ENCODE measurements around the gene ANKS3.

Gene ANKS3

GRCh38 chr16:4701791-4702465 lies 32.1 kb downstream of the ANKS3 start:
- no peak overlapping the region for H2AK5ac ChIP-seq (ENCODE audit: low read length, severe bottlenecking)
- peak overlapping the region; percentile 34 for H3K27ac ChIP-seq (ENCODE audit: low read length, poor library complexity, severe bottlenecking)
- H2BK12ac ChIP-seq (ENCODE audit: low read length in 2 of 2), result no peak overlapping the region
- no peak overlapping the region for H4K91ac ChIP-seq (ENCODE audit: low read length)
- H3K9ac ChIP-seq (ENCODE audit: low read length), result no peak overlapping the region
- peaks cover 22% of the 10 kb centered on the region for H3K79me1 ChIP-seq (replicated peaks; ENCODE audit: low read length, poor library complexity, severe bottlenecking)
- no peak overlapping the region for H3K4me3 ChIP-seq (ENCODE audit: insufficient read depth in 1 of 2, low read depth in 1 of 2, low read length in 2 of 2)
- no peak overlapping the region for H2AFZ ChIP-seq (ENCODE audit: low read depth, low read length)
- no peaks in the 10 kb centered on the region for H3K27me3 ChIP-seq (ENCODE audit: control insufficient read depth in 1 of 2, insufficient read depth in 1 of 2, low read length in 2 of 2)
- no peak overlapping the region for H3K4ac ChIP-seq (ENCODE audit: low read depth in 1 of 2, low read length in 2 of 2)
- no peak overlapping the region for H3K23ac ChIP-seq (ENCODE audit: low read length in 2 of 2)
- no peak overlapping the region for H2BK5ac ChIP-seq (ENCODE audit: low read depth, low read length, poor library complexity, severe bottlenecking)
- no peak overlapping the region for H3K4me2 ChIP-seq (ENCODE audit: low read length, poor library complexity, severe bottlenecking)
- 93% methylated on average over 17 of the region's 17 CpGs for whole genome bisulfite sequencing
- H3K18ac ChIP-seq (ENCODE audit: low read depth in 1 of 2, low read length in 2 of 2), result no peak overlapping the region
- H3K9me3 ChIP-seq (ENCODE audit: control insufficient read depth, low read length), result no peaks in the 10 kb centered on the region
- no peak overlapping the region for H2BK15ac ChIP-seq (ENCODE audit: low read depth, poor library complexity, severe bottlenecking)
- no peak overlapping the region for H3K14ac ChIP-seq (ENCODE audit: low read length in 2 of 2)
- H3K36me3 ChIP-seq (ENCODE audit: control insufficient read depth in 1 of 2, insufficient read depth in 2 of 2, low read depth in 1 of 2, low read length in 2 of 2), result peaks cover 80 to 82% of the 10 kb centered on the region in 2 experiments
- peaks cover 13% of the 10 kb centered on the region for H3K4me1 ChIP-seq (ENCODE audit: control insufficient read depth, insufficient read depth, low read depth, low read length)
- no peak for DNase-seq
- H4K8ac ChIP-seq (ENCODE audit: low read length), result no peak overlapping the region
- no peak overlapping the region for H2BK120ac ChIP-seq (ENCODE audit: low read depth, low read length)

DNA sequence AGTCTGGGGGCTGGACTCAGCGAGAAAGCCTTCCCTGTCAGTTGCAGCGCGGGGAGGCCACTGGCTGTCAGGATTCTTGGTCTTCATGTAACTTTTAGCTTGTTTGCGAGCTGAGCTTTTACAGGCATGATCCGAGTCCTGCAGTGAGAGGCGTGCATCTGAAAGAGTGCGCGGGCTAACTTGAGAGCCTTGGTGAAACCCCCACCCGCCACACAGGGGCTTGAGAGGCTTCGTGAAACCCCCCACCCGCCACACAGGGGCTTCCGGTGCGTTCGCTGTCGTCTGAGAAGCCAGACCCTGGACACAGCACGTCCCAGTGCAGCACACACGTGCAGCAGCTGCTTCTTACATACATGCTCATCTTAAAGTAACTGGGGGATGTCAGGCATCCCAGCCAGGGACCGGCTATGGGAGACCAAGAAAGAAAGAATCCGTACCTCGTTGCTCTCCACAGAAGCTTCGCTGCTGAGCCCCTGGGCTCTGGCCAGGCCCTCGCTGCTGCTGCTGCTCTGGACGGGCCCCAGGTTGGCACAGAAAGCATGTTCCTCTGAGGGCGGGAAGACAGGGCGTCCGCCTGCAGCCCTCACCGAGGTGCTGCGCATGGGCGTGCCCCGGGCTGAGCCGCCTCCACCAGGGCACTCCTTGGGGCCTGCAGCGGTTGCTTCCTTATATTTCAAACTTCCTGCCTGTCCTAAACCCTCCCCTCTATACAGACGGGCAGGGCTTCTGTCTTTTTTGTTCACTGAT lies 32.9 kb downstream of the ANKS3 start:
- Histone ChIP-seq H3K9ac (ENCODE audit: low read length) (no peak overlapping the region), H2BK5ac (ENCODE audit: low read depth, low read length, poor library complexity, severe bottlenecking) (no peak overlapping the region), H3K27me3 (ENCODE audit: control insufficient read depth in 1 of 2, insufficient read depth in 1 of 2, low read length in 2 of 2) (no peaks in the 10 kb centered on the region), H3K4ac (ENCODE audit: low read depth in 1 of 2, low read length in 2 of 2) (no peak overlapping the region), H2AFZ (ENCODE audit: low read depth, low read length) (no peak overlapping the region), H4K8ac (ENCODE audit: low read length) (no peak overlapping the region), H3K14ac (ENCODE audit: low read length in 2 of 2) (no peak overlapping the region), H3K4me3 (ENCODE audit: insufficient read depth in 1 of 2, low read depth in 1 of 2, low read length in 2 of 2) (no peak overlapping the region), H3K27ac (ENCODE audit: low read length, poor library complexity, severe bottlenecking) (no peak overlapping the region), H3K18ac (ENCODE audit: low read depth in 1 of 2, low read length in 2 of 2) (no peak overlapping the region), H2BK12ac (ENCODE audit: low read length in 2 of 2) (no peak overlapping the region), H3K23ac (ENCODE audit: low read length in 2 of 2) (no peak overlapping the region), H3K79me1 (replicated peaks; ENCODE audit: low read length, poor library complexity, severe bottlenecking) (peaks cover 24% of the 10 kb centered on the region), H3K4me1 (ENCODE audit: control insufficient read depth, insufficient read depth, low read depth, low read length) (peaks cover 14% of the 10 kb centered on the region), H3K9me3 (ENCODE audit: control insufficient read depth, low read length) (no peaks in the 10 kb centered on the region), H4K91ac (ENCODE audit: low read length) (no peak overlapping the region), H2BK15ac (ENCODE audit: low read depth, poor library complexity, severe bottlenecking) (no peak overlapping the region), H3K36me3 (ENCODE audit: control insufficient read depth in 1 of 2, insufficient read depth in 2 of 2, low read depth in 1 of 2, low read length in 2 of 2) (peaks cover 80 to 82% of the 10 kb centered on the region in 2 experiments), H2BK120ac (ENCODE audit: low read depth, low read length) (no peak overlapping the region), H2AK5ac (ENCODE audit: low read length, severe bottlenecking) (no peak overlapping the region), H3K4me2 (ENCODE audit: low read length, poor library complexity, severe bottlenecking) (no peak overlapping the region)
- no peak for DNase-seq
- WGBS, result 95% methylated on average over 33 of the region's 33 CpGs

DNA sequence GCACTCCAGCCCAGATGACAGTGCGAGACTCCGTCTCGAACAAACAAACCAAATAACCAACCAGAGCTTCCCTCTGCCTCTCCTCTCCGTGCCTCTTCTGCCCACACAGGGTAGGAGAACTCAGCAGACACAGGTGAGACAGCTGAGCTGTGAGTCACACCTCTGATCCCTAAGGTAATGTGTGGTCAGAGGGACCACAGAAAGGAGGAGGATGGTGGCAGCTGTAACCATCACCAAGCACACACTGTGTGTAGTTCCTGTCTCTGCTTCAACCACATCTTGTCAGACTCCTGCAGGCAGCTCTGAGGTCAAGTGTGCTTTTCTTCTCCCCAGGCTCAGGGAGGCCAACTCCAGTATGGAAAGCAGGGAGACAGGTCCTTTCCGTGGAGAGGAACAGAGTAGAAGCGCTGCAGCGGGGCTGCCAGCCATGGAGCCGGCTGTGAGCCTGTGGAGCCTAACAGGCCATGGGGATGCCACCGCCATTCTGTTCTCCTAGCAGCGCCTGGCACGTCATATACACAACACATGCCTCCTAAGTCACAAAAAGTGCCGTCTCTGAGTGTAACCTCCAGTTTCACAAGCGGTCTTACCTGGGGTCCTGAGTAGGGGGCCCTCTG lies 33.6 kb downstream of the ANKS3 start:
- Histone ChIP-seq H3K18ac (ENCODE audit: low read depth in 1 of 2, low read length in 2 of 2) (no peak overlapping the region), H2BK12ac (ENCODE audit: low read length in 2 of 2) (no peak overlapping the region), H2BK120ac (ENCODE audit: low read depth, low read length) (no peak overlapping the region), H4K8ac (ENCODE audit: low read length) (no peak overlapping the region), H3K27me3 (ENCODE audit: control insufficient read depth in 1 of 2, insufficient read depth in 1 of 2, low read length in 2 of 2) (no peaks in the 10 kb centered on the region), H3K79me1 (replicated peaks; ENCODE audit: low read length, poor library complexity, severe bottlenecking) (peaks cover 28% of the 10 kb centered on the region), H3K27ac (ENCODE audit: low read length, poor library complexity, severe bottlenecking) (no peak overlapping the region), H3K4ac (ENCODE audit: low read depth in 1 of 2, low read length in 2 of 2) (no peak overlapping the region), H3K14ac (ENCODE audit: low read length in 2 of 2) (no peak overlapping the region), H3K4me2 (ENCODE audit: low read length, poor library complexity, severe bottlenecking) (no peak overlapping the region), H3K9ac (ENCODE audit: low read length) (no peak overlapping the region), H3K4me3 (ENCODE audit: insufficient read depth in 1 of 2, low read depth in 1 of 2, low read length in 2 of 2) (no peak overlapping the region), H2AK5ac (ENCODE audit: low read length, severe bottlenecking) (no peak overlapping the region), H3K36me3 (ENCODE audit: control insufficient read depth in 1 of 2, insufficient read depth in 2 of 2, low read depth in 1 of 2, low read length in 2 of 2) (peaks cover 85 to 87% of the 10 kb centered on the region in 2 experiments), H2AFZ (ENCODE audit: low read depth, low read length) (no peak overlapping the region), H2BK15ac (ENCODE audit: low read depth, poor library complexity, severe bottlenecking) (no peak overlapping the region), H3K4me1 (ENCODE audit: control insufficient read depth, insufficient read depth, low read depth, low read length) (peaks cover 18% of the 10 kb centered on the region), H3K9me3 (ENCODE audit: control insufficient read depth, low read length) (no peaks in the 10 kb centered on the region), H2BK5ac (ENCODE audit: low read depth, low read length, poor library complexity, severe bottlenecking) (no peak overlapping the region), H3K23ac (ENCODE audit: low read length in 2 of 2) (no peak overlapping the region), H4K91ac (ENCODE audit: low read length) (no peak overlapping the region)
- no peak for DNase-seq
- WGBS, result 98% methylated on average over 13 of the region's 13 CpGs

DNA sequence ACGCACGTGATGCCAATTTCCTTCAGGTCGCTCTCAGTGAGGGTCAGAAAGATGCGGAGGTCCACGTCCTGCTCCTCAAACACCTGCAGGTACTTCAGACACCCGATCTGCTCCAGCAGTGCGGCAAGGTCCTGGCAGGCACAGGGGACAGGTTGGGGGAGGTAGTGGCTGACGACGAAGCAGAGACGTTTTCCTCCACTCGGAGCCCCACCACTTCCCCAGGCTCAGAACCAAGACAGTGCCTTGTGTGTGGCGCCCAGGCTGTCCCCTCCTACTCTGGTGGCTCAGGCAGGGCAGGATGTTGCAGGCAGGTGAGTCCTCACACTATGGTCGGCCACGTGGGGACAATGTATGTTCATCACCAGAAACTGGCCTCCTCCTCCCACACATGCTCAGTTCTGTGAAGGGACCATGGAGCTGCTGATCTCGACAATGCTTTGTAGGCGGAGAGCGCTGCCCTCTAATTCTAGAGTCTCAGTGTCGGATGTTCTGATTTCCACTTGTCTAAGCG lies 35.0 kb downstream of the ANKS3 start:
- H2BK15ac ChIP-seq (ENCODE audit: low read depth, poor library complexity, severe bottlenecking), result no peak overlapping the region
- H3K79me1 ChIP-seq (replicated peaks; ENCODE audit: low read length, poor library complexity, severe bottlenecking), result peaks cover 21% of the 10 kb centered on the region
- no peak overlapping the region for H4K8ac ChIP-seq (ENCODE audit: low read length)
- no peak overlapping the region for H4K91ac ChIP-seq (ENCODE audit: low read length)
- no peak overlapping the region for H3K23ac ChIP-seq (ENCODE audit: low read length in 2 of 2)
- no peak for DNase-seq
- WGBS, result 94% methylated on average over 19 of the region's 19 CpGs
- no peak overlapping the region for H2BK120ac ChIP-seq (ENCODE audit: low read depth, low read length)
- no peaks in the 10 kb centered on the region for H3K27me3 ChIP-seq (ENCODE audit: control insufficient read depth in 1 of 2, insufficient read depth in 1 of 2, low read length in 2 of 2)
- H2BK5ac ChIP-seq (ENCODE audit: low read depth, low read length, poor library complexity, severe bottlenecking), result no peak overlapping the region
- H2BK12ac ChIP-seq (ENCODE audit: low read length in 2 of 2), result no peak overlapping the region
- no peak overlapping the region for H3K27ac ChIP-seq (ENCODE audit: low read length, poor library complexity, severe bottlenecking)
- H3K4me3 ChIP-seq (ENCODE audit: insufficient read depth in 1 of 2, low read depth in 1 of 2, low read length in 2 of 2), result no peak overlapping the region
- H3K4me1 ChIP-seq (ENCODE audit: control insufficient read depth, insufficient read depth, low read depth, low read length), result peaks cover 28% of the 10 kb centered on the region
- no peaks in the 10 kb centered on the region for H3K9me3 ChIP-seq (ENCODE audit: control insufficient read depth, low read length)
- H3K9ac ChIP-seq (ENCODE audit: low read length), result no peak overlapping the region
- no peak overlapping the region for H3K14ac ChIP-seq (ENCODE audit: low read length in 2 of 2)
- no peak overlapping the region for H2AK5ac ChIP-seq (ENCODE audit: low read length, severe bottlenecking)
- no peak overlapping the region for H3K4me2 ChIP-seq (ENCODE audit: low read length, poor library complexity, severe bottlenecking)
- peaks cover 79 to 81% of the 10 kb centered on the region in 2 experiments for H3K36me3 ChIP-seq (ENCODE audit: control insufficient read depth in 1 of 2, insufficient read depth in 2 of 2, low read depth in 1 of 2, low read length in 2 of 2)
- no peak overlapping the region for H2AFZ ChIP-seq (ENCODE audit: low read depth, low read length)
- H3K4ac ChIP-seq (ENCODE audit: low read depth in 1 of 2, low read length in 2 of 2), result no peak overlapping the region
- H3K18ac ChIP-seq (ENCODE audit: low read depth in 1 of 2, low read length in 2 of 2), result no peak overlapping the region

Measured in mesenchymal stem cell (in vitro differentiated cells and primary cell).